ENCODE data around the gene TIGIT. TPM values are rescaled to one million over a fixed set of nuclear protein-coding genes. Genes with fewer than 3 reads are reported as not detected.

The TIGIT gene
- total RNA-seq, 6 experiments from 2014 or later: not detected

DNA sequence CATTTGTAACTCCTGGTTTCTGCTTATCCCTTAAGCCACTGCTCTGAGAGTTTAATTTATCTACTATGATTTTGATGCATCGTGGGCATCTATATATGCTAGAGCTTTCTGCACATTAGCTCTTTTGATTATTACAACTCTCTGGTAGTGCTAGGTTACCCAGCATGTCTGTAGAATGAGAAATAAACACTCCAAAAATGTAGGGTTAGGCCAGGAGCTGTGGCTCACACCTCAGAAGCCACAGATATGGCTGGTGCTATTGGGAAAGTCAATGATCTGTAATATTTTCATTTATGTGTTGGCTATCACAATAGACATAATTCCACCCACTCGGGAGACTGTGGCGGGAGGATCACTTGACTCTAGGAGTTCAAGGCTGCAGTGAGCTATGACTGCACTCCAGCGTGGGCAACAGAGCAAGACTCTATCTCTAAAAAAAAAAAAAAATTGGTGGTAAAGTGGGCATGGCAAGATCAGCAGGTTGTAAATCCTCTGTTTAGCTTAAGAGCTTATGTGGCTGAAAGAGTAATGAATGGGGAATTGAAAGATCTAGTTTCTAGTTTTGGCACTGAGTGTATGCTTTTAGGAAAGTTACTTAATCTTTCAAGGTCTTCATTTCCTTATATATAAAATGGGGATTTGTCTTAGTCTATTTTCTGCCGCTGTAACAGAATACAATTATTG is 6.3 kb downstream of the TIGIT start:
- TF ChIP-seq, protein P1, sequence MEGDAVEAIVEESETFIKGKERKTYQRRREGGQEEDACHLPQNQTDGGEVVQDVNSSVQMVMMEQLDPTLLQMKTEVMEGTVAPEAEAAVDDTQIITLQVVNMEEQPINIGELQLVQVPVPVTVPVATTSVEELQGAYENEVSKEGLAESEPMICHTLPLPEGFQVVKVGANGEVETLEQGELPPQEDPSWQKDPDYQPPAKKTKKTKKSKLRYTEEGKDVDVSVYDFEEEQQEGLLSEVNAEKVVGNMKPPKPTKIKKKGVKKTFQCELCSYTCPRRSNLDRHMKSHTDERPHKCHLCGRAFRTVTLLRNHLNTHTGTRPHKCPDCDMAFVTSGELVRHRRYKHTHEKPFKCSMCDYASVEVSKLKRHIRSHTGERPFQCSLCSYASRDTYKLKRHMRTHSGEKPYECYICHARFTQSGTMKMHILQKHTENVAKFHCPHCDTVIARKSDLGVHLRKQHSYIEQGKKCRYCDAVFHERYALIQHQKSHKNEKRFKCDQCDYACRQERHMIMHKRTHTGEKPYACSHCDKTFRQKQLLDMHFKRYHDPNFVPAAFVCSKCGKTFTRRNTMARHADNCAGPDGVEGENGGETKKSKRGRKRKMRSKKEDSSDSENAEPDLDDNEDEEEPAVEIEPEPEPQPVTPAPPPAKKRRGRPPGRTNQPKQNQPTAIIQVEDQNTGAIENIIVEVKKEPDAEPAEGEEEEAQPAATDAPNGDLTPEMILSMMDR (IDR thresholded peaks at IDR 0.05): no peak
- Mint-ChIP-seq H3K27ac (no peak overlapping the region), H3K4me1 (ENCODE audit: low read depth) (peaks cover 5% of the 10 kb centered on the region; the same call in 1 of the 2 replicates), H3K9me3 (no peaks in the 10 kb centered on the region), H3K36me3 (ENCODE audit: low read depth) (no peaks in the 10 kb centered on the region), H3K27me3 (ENCODE audit: insufficient read depth) (peaks cover 18% of the 10 kb centered on the region), H3K4me3 (no peak overlapping the region)
- no peak for DNase-seq

DNA sequence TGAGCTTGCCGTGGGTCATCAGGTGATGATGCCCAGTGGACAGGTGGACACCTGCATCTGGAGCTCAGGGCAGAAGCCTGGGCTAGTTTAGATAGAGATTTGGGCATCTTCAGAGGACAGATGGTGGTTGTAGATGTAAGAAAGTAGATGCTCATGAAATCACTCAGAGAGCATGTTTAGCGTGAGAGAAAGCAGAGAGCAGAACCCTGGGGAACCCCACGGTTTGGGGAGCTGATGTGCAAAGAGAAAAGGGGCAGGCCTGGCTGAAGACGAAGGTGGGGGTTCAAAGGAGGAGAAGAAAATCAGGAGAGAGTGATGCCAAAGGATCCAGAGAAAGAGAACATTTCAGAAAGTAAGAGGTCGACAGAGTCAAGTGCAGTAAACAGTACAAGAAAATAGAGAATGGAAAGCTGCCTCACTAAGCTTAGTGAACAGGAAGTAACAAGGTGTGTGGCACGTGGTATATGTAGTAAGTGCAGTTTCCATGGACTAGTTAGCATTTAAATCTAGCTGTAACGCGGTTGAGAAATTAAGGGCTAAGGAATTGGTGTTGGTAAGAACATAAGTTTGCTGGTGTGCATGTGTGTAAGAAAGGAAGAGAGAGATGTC is 13.5 kb downstream of the TIGIT start:
- no peaks in the 10 kb centered on the region for H3K9me3 Mint-ChIP-seq
- H3K36me3 Mint-ChIP-seq (ENCODE audit: low read depth): no peaks in the 10 kb centered on the region
- peaks cover 15% of the 10 kb centered on the region for H3K27me3 Mint-ChIP-seq (ENCODE audit: insufficient read depth)
- no peak overlapping the region for H3K27ac Mint-ChIP-seq
- no peaks in the 10 kb centered on the region for H3K4me1 Mint-ChIP-seq (ENCODE audit: low read depth)
- DNase-seq: no peak
- TF ChIP-seq, protein P1 (IDR thresholded peaks at IDR 0.05): no peak
- no peak overlapping the region for H3K4me3 Mint-ChIP-seq

DNA sequence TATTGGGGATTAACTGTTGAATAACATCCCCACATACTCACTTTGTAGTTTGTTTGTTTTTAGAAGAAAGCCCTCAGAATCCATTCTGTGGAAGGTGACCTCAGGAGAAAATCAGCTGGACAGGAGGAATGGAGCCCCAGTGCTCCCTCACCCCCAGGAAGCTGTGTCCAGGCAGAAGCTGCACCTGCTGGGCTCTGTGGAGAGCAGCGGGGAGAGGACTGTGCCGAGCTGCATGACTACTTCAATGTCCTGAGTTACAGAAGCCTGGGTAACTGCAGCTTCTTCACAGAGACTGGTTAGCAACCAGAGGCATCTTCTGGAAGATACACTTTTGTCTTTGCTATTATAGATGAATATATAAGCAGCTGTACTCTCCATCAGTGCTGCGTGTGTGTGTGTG is 14.0 kb downstream of the TIGIT start:
- H3K4me3 Mint-ChIP-seq: no peak overlapping the region
- peaks cover 15% of the 10 kb centered on the region for H3K27me3 Mint-ChIP-seq (ENCODE audit: insufficient read depth)
- DNase-seq: no peak
- no peaks in the 10 kb centered on the region for H3K9me3 Mint-ChIP-seq
- no peaks in the 10 kb centered on the region for H3K4me1 Mint-ChIP-seq (ENCODE audit: low read depth)
- TF ChIP-seq, protein P1 (IDR thresholded peaks at IDR 0.05): no peak
- no peak overlapping the region for H3K27ac Mint-ChIP-seq
- no peaks in the 10 kb centered on the region for H3K36me3 Mint-ChIP-seq (ENCODE audit: low read depth)

DNA sequence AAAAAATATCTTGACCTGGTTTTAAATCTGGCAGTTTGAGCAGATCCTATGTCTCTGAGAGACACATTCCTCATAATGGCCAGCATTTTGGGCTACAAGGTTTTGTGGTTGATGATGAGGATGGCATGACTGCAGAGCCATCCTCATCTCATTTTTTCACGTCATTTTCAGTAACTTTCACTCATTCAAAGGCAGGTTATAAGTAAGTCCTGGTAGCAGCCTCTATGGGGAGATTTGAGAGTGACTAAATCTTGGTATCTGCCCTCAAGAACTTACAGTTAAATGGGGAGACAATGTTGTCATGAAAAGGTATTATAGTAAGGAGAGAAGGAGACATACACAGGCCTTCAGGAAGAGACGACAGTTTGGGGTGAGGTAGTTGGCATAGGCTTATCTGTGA is 14.5 kb downstream of the TIGIT start:
- Mint-ChIP-seq H3K36me3 (ENCODE audit: low read depth) (no peaks in the 10 kb centered on the region), H3K4me1 (ENCODE audit: low read depth) (no peaks in the 10 kb centered on the region)
- TF ChIP-seq, protein P1 (IDR thresholded peaks at IDR 0.05): no peak

DNA sequence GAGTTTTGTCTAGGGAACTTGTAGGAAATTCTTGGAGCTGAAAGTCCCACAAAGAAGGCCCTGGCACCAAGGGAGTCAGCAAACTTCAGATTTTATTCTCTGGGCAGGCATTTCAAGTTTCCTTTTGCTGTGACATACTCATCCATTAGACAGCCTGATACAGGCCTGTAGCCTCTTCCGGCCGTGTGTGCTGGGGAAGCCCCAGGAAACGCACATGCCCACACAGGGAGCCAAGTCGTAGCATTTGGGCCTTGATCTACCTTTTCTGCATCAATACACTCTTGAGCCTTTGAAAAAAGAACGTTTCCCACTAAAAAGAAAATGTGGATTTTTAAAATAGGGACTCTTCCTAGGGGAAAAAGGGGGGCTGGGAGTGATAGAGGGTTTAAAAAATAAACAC is 15.0 kb downstream of the TIGIT start:
- no peaks in the 10 kb centered on the region for H3K9me3 Mint-ChIP-seq
- H3K4me3 Mint-ChIP-seq: no peak overlapping the region
- H3K36me3 Mint-ChIP-seq (ENCODE audit: low read depth): no peaks in the 10 kb centered on the region
- H3K4me1 Mint-ChIP-seq (ENCODE audit: low read depth): no peaks in the 10 kb centered on the region
- TF ChIP-seq, protein P1 (IDR thresholded peaks at IDR 0.05): no peak
- DNase-seq: no peak
- peaks cover 15% of the 10 kb centered on the region for H3K27me3 Mint-ChIP-seq (ENCODE audit: insufficient read depth)
- no peak overlapping the region for H3K27ac Mint-ChIP-seq

More for the DNA sequence above, 14.5 kb downstream of the TIGIT start:
- Mint-ChIP-seq H3K9me3 (no peaks in the 10 kb centered on the region), H3K27me3 (ENCODE audit: insufficient read depth) (peaks cover 15% of the 10 kb centered on the region), H3K4me3 (no peak overlapping the region), H3K27ac (no peak overlapping the region)
- no peak for DNase-seq

All from HFFc6 (cell line).